Mammary epithelial cell (primary cell): ENCODE measurements around the gene TGM1.
"Not testable (repeated sequence)": the region's sequence is repeated elsewhere in the genome, so short reads cannot be mapped to it uniquely, and the experiment has no call there.

Experiments
- CTCF ChIP-seq, 2 donors: IDR thresholded peaks in 1 of 2; conservative IDR thresholded peaks in 1 of 2; 2 replicates each; pipeline ENCODE4 v1.5.1; 2011 to 2012; ENCODE audit warnings: inconsistent platforms in 2 of 2, low read length in 2 of 2, mild to moderate bottlenecking in 2 of 2, control low read depth in 1 of 2, low read depth in 1 of 2; ENCODE audit not compliant: insufficient read depth in 1 of 2; ENCODE audit errors: extremely low read depth in 1 of 2
- EZH2 ChIP-seq: IDR thresholded peaks from 2 replicates; pipeline ENCODE4 v1.6.1; 2012; ENCODE audit warnings: low read length, inconsistent platforms, borderline replicate concordance

- TF ChIP-seq CTCF (conservative IDR thresholded peaks at IDR 0.05 in 1 of 2, IDR thresholded peaks at IDR 0.05 in 1 of 2; ENCODE audit: extremely low read depth in 1 of 2, insufficient read depth in 1 of 2, low read depth in 1 of 2, low read length in 2 of 2); EZH2: not testable (repeated sequence)
Measured at GRCh38 chr14:24245350-24245749, 17.6 kb downstream of the TGM1 start.
